Jurkat, Clone E6-1 (cell line): ENCODE results near the gene MX1.

Experiments
- DNase-seq: peaks from one replicate; pipeline ENCODE4 v3.0.0-alpha.2; 2011; ENCODE audit warnings: low read depth, low spot score
- H3K4me3 ChIP-seq: 2 replicates; pipeline ENCODE4 v1.5.1; 2011; ENCODE audit warnings: mild to moderate bottlenecking, low read length, control low read depth, moderate library complexity

MX1 gene

DNA sequence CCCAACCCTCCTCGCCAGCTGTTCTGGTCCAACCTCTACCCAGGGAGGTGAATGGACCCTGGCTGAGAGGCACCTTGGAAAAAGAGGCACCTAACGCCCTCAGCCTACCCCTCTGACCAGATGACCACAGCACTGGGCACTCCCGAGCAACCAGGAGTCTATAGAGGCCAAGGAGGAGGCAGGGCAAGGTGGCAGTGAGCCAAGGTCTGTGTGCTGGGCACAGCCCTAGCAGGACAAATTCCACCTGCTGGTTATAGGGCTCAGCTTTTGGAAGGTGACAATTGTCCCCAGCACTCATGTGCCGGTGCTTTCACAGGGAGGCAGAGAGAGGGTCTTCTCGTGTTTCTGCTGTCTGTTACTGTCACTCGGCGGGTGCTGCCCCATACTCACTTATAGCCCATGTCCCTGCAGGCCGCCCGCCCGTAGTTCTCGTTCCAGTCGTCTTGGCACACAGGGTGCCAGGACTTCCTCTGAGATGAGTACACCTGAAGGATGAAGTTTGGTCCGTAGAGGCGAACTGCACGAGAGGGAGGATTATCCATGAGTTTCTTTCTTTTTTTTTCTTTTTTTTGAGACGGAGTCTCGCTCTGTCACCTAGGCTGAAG lies 54.1 kb downstream of the MX1 start:
- no peak for DNase-seq
- H3K4me3 ChIP-seq, result no peak overlapping the region

DNA sequence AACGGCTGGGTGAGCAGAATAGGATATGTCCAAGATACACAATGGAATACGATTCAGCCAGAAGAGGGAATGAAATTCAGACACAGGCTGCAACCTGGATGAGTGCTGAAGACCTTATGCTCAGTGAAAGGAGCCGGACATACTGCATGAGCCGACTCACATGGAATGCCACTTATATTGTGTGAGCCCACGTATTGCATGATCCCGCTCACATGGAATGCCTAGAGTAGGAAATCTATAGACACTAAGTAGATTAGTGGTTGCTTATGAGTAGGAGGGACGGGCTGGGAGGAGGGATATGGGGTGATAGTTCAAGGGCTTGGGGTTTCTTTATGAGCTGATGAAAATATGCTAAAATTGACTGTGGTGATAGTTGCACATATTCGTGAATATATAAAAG lies 55.2 kb downstream of the MX1 start:
- H3K4me3 ChIP-seq, result no peak overlapping the region
- DNase-seq, result no peak

DNA sequence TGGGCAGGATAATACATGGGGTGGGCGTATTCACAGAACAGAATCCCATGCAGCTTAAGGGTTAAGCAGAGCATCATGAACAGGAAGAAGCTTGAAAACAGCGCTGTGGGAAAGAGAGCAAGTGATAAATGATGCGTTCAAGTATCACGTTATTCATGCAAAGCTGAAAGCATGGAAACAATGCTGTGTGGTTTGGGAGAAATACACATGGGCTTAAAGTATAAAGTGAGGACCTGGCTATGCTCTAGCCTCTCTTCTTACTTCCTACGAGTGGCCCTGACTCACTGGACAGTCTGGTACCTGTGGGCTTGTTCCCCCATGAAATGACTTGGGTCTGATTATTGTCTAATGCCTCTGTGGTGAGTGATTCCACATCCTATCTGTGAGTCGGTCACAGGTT lies 56.3 kb downstream of the MX1 start:
- no peak overlapping the region for H3K4me3 ChIP-seq
- DNase-seq, result no peak

DNA sequence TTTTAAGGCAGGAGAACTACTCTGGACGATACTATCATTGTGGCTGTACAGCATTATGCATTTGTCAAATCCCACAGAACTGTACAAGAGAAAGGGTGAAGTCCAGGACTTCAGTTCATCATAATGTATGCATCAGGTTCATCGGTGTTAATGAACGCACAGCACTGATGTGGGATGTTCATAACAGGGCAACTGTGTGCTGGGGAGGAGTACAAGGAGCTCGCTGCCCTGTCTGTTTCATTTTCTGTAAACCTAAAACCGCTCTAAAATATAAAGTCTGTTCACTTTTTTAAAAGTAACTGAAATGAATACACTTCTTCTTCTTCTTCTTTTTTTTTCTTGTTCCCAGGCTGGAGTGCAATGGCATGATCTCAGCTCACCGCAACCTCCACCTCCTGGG lies 56.9 kb downstream of the MX1 start:
- no peak for DNase-seq

DNA sequence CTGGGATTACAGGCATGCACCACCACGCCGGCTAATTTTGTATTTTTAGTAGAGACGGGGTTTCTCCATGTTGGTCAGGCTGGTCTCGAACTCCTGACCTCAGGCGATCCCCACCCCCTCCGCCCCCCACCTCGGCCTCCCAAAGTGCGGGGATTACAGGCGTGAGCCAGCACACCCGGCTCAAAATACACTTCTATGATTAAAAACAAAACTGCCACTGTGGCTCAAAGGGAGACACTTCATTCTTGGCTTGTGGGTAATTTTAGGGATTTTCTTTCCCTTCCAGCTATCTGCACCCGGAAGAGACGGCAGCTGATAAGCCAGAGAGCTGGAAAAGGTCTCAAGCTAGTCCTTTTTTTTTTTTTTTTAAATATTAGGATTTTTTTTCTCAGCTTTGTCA lies 57.4 kb downstream of the MX1 start:
- H3K4me3 ChIP-seq, result no peak overlapping the region
- DNase-seq, result no peak

More for the DNA sequence above, 56.9 kb downstream of the MX1 start:
- H3K4me3 ChIP-seq, result no peak overlapping the region

DNA sequence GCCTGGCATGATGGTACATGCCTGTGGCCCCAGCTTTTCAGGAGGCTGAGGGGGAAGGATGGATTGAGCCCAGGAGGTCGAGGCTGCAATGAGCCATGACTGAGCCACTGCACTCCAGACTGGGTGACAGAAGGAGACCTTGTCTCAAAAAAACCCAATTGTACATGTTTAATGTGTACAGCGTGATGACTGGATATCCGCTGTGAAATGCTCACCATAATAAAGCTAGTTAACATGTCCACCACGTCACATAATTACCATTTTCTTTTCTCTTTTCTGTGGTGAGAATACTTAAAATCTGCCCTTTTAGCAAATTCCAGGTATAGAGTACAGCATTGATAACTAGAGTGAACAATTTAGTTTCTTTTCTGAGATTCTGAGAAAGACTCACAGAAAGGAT lies 57.9 kb downstream of the MX1 start:
- no peak for DNase-seq
- no peak overlapping the region for H3K4me3 ChIP-seq

DNA sequence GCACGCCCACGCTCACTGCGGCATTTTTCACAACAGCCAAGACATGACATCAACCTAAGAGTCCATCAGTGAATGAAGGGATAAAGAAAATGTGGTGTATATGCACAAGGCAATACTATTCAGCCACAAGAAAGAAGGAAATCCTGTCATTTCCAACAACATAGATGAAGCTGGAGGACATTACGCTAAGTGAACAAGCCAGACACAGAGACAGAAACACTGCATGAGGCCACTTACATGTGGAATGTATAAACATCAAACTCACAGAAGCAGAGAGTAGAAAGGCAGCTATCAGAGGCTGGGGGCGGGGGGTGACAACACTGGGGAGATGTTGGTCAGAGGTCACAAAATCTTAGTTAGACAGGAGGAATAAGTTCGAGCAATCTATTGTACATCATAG lies 61.0 kb downstream of the MX1 start:
- no peak for DNase-seq
- H3K4me3 ChIP-seq, result no peak overlapping the region

DNA sequence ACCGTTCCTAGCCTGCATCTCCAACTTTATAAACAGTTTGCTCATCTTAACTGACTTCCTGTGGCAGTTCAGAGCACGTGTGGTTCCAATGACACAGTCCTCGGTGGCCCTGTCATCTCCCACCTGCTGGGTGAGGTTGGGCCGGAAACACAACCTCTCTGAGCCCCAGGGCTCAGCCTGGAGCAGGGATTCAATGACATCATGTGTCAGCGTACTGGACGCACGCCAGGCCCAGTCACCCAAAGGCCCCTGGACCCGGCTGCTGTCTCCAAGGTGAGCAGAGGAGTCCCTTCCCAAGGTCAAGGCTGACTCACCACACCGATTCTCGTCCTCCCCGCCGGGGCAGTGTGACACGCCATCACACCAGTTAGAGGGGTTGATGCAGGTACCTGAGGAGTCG lies 62.0 kb downstream of the MX1 start:
- DNase-seq, result peak; percentile 73
- no peak overlapping the region for H3K4me3 ChIP-seq

DNA sequence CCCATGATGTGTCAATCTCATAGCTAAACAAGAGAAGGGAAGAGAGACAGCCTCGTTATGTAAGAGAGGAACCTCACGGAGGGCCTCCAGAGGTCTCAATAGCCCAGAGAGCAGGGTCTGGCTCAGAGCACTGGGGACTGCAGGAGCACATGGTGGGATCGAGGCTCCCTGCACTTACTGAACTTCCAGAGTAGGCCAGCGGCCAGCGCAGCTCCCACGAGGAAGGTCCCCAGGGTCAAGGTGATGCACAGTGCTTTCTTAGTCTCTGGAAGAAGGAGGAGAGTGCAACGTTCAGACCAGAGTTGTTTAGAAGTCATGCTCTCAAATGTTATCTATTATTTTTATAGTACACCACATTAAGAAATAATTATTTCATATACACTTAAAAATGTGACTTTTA lies 63.3 kb downstream of the MX1 start:
- DNase-seq, result no peak
- H3K4me3 ChIP-seq, result no peak overlapping the region

DNA sequence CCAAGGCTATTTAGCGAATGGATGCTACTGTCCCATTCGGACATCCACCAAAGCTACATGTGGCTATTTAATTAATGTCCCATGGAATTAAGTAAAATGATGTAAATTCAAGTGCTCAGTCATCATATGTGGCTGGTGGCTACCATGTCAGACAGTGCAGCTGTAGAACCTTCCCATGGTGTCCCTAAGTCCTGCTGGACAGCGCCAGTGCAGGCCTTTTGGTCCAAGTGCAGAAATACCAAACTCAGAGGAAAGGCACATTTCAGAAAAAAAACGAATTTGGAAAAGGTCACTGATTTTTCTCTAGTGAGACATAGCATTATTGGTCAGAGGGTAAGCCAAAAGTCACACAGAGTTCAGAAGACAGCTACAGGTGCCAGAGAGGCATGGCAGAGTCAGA lies 64.3 kb downstream of the MX1 start:
- no peak for DNase-seq

DNA sequence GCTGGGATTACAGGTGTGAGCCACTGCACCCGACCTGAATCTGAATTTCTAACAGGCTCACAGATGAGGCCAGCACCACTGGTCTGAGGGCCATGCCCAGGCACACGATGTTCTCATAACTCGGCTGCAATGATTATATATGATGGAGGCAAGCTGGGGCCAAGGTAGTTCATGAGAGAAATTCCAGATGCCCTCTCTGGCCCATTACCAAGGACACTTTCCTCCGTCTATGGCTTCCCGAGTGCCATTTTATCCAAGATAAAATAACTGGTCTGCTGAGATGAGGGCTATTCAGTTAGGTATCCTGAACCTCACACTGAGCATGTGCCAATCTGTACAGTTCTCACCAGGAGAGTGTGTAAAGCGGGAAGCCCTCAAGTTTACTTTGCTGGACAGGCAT lies 65.4 kb downstream of the MX1 start:
- H3K4me3 ChIP-seq, result no peak overlapping the region
- DNase-seq, result no peak

More for the DNA sequence above, 64.3 kb downstream of the MX1 start:
- no peak overlapping the region for H3K4me3 ChIP-seq

DNA sequence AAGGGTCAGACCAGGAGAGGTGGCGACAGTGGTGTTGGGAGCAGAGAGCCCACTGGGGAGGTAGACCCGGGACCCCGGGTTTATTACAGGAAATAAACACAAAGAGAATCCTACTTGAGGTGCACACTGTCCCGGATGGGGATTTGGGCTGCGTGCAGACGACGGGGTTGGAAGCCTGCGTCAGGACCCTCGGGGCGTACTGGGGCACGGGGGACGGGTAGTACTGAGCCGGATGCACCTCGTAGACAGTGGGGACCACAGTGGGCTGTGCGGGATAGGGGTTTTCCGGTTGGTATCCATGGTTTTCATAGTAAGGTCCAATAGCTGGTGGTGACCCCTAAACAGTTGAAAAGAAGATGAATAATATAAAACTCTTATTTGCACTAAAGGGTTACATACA lies 68.2 kb downstream of the MX1 start:
- no peak for DNase-seq
- no peak overlapping the region for H3K4me3 ChIP-seq

DNA sequence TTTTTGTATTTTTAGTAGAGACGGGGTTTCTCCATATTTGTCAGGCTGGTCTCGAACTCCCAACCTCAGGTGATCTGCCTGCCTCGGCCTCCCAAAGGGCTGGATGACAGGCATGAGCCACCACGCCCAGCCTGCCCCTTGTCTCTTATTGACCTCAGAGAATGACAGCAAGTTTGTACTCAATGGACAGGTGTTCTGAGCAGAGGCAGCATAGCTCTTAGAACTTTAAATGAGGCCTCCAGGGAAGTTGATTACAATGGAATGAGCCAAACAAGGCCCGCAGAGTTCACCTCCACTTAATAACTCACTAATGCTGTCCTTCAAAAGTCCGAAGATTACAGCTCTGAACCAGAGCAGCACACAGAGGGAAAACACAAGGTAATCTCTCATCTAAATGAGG lies 71.0 kb downstream of the MX1 start:
- DNase-seq, result no peak
- no peak overlapping the region for H3K4me3 ChIP-seq

DNA sequence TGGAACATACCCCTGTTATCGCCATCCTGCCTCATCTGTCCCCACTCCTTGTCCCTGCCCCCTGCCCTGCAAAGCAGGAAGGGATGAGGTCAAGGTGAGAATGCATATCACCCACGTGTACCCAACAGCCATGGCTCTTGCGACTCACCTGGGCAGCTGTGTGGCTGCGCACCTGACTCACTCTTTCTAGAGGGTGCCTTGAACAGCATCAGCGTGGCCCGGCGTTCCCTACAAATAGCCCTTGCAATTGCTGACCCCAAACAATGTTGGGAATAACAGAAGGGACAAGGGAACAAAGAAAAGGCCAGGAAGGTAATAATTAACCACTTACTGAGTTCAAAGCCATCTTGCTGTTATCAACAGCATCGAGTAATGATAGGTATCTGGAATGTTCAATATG lies 71.7 kb downstream of the MX1 start:
- H3K4me3 ChIP-seq, result no peak overlapping the region
- DNase-seq, result no peak

DNA sequence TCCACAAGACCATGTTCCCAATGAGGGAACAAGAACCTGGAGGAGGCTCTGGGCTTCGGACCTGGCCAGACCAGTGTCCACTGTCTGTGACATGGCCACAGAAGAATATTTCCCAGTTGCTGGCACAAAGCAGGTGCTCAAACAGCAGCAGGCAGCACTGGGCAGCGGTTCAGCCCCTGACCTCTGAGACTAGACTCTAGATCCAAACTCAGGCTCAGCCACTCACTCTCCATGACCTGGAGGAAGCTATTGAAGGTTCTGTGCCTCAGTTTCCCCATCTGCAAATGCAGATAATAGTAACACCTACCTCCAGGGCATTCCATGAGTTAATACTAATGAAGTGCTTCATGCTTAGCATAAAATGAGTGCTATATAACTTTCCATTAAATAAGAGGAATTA lies 73.9 kb downstream of the MX1 start:
- no peak for DNase-seq
- no peak overlapping the region for H3K4me3 ChIP-seq

DNA sequence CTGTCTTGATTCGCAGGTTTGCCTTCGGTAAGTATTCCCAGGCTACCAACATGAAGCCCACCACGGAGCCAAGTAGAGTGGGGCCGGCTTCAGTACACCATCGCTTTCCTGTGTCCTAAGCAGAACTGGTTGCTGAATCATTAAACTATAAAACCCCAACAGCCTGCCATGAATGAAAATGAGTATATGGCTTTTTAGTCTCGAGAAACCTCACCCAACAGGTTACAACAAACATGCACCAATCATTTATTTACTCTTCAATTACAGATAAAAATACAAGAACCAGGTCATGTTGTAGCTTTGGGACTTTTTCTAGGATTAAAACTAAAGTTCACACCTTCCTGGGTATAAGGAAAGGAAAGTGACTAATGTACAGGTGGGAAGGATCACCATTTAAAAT lies 74.3 kb downstream of the MX1 start:
- H3K4me3 ChIP-seq, result no peak overlapping the region
- DNase-seq, result no peak

DNA sequence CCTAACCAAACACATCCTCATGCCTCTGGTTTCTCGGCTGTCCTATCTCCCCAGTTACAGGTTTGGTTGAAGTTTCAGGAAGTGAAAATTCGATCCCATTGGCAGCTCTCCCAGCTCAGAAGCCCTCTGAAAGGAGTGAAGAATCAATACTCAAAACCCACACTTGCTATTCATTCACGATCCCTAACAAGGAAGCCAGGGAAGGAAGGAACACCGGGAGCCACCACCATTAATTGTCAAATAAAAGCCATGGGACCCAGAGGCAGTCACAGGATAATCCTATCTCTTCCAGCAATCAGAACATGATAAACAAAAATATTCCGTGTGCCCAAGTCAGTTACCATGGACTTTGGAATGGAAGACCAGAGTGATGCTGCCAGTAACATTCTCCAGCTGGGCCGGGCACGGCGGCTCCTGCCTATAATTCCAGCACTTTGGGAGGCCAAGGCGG lies 74.9 kb downstream of the MX1 start:
- no peak overlapping the region for H3K4me3 ChIP-seq
- DNase-seq, result no peak

DNA sequence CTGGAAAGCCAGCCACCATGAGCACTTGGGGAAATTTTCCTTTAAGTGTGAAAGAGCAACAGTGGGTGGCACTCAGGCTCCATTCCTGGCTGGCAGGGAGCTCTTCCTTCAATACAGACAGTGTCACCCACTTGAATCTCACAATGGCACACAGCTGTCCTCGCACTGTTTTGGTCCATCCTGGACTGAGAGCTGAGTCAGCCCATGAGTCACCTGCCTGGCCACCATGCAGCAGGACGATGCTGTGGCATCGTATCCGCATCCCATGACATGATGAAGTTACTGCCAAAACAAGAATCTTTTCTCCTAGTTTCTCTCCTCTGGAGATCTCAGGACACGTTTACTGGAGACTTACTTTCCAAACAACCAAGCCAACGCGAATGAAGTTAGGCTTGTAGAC lies 75.9 kb downstream of the MX1 start:
- no peak overlapping the region for H3K4me3 ChIP-seq
- DNase-seq, result no peak

DNA sequence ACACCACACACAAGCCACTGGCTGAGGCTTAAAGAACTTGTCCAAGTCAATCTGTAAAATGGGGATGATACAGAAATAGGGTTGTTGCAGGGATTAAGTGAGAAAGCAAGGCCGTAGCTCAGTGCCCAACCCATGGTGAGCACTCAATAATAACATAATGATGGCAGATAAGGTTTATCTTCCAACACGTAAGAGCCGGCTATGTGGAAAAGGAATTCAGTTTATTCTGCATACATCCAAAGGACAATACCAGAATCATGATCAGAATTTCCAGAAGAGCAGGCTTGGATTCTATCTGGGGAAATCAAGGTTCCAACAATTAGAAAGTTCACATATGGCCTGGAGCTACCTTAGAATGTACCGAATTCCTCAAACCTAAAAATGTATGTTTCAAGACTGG lies 77.3 kb downstream of the MX1 start:
- DNase-seq, result no peak
- H3K4me3 ChIP-seq, result no peak overlapping the region

DNA sequence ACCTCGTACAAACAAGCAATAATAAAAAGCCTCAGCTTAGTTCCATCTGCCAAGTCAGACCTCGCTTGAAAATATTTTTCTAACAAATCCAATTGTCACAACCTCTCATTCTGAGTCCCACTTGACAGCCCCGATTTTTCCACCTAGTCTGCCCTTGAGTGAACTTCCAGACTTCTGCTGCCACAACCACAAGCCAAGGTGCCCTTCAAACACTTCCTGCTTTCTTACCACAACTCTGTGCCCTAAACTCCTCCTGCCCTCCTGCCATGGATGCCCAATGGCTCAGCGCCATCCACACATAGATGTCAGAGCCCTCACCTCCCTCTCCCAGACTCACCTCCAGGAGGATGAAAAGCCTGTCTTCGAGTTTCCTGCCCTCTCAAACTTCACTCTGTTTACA lies 78.0 kb downstream of the MX1 start:
- H3K4me3 ChIP-seq, result no peak overlapping the region
- DNase-seq, result no peak

DNA sequence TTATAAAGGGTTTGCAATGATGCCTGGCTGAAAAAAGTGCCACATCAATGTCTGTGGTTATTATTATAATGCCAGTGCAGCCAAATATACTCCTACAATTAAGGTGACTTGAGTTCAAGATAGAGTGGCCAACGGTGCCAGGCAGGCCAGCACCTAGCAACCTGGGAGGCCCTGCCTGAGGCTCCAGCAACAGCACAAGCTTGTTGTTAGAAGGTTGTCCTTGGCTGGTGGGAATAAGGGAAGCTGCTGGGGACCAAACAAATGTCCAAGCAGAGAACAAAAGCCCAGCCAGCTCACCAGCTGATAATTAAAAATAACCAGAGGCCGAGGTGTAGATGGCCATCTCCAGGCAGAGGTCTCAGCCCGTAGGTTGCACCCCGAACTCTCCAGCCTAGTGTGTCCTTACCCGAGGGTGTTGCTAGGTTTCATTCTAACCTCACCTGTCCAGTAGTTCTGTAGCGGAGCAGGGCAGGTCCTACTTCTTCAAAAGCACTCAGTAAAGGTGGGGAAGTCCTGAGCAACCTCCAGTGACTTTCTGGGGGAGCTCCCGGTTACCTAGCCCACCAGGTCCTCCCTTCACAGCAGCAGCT lies 80.1 kb downstream of the MX1 start:
- H3K4me3 ChIP-seq, result no peak overlapping the region

More for the DNA sequence above, 80.1 kb downstream of the MX1 start:
- DNase-seq, result no peak
